CMK (cell line): ENCODE measurements around the gene NFIX.

Experiments
- DNase-seq: peaks from one replicate; pipeline ENCODE4 v3.0.0-alpha.2; 2010; ENCODE audit warnings: low read depth

NFIX gene

GRCh38 chr19:13076320-13076719 is 81.0 kb downstream of the NFIX start:
- no peak for DNase-seq

GRCh38 chr19:13076787-13077186 is 81.5 kb downstream of the NFIX start:
- no peak for DNase-seq

GRCh38 chr19:13077240-13077639 is 82.0 kb downstream of the NFIX start:
- no peak for DNase-seq

DNA sequence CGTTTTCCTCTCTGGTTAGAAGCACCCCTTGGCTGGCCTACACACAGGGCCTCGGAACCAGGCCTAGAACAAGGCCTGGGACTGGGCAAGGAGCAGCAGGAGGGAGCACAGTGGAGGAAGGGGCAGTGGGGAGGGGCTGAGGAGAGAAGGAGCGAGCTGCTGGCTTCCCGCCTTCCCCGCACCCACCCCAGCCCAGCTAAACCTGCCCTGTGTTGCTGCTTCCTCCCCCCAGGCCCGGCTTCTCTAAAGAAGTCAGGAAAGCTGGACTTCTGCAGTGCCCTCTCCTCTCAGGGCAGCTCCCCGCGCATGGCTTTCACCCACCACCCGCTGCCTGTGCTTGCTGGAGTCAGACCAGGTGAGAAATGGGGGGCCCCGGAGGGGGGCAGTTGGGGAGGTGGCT is 83.1 kb downstream of the NFIX start:
- DNase-seq: no peak

DNA sequence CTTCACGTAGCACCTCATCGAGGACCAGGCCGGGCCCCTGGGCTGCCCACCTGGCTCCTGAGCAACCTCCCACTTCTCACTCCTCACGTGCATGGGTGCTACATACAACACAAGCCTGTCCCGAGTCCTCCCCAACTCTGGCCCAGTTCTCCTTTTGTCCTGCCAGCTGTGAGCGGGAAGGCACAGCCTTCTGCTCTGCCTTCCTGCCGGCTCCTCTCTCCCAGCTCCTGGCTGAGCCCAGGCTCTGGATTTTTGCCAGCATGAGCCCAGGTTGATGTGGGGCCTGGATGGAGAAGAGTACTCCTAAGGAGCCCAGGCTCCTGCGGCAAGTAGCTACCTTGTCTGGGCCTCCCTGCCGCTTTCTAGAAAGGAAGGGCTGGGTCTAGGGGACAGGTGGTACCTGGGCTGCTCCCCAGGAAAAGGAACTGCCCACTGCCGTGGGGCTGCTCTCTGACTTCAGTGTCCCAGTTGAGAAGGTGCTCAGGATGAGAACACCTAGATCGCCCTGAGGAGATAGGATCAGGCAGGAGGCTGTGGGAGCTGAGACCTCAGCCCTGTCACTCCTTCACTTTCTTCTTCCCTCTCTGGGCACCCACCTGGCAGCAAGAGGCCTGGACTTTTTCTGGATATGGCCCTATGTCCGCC is 83.7 kb downstream of the NFIX start:
- no peak for DNase-seq

- DNase-seq: no peak
These were observed 84.3 kb downstream of the NFIX start for GRCh38 chr19:13079542-13079986.

- no peak for DNase-seq
These were observed 87.1 kb downstream of the NFIX start for GRCh38 chr19:13082192-13083007.

DNA sequence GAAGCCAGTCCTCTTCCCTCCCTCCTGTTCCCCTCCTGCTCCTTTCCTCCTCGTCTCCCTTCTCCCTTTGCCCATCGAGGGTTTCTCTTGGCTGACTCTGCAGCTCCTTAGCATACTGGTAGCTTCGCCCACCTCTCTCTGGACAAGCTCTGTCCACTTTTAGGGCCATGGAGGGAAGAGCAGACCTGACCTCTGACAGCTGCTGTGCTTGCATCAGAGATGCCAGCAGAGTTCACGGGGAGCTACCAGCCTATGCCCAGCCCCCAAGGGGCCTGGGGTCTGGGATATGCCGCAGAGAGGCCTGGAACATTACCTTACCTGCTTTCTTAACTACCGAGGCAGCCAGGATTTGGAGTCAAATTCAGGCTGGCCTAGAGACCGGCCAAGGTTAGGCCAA is 87.7 kb downstream of the NFIX start:
- DNase-seq: no peak

GRCh38 chr19:13083627-13084026 is 88.4 kb downstream of the NFIX start:
- DNase-seq: no peak

DNA sequence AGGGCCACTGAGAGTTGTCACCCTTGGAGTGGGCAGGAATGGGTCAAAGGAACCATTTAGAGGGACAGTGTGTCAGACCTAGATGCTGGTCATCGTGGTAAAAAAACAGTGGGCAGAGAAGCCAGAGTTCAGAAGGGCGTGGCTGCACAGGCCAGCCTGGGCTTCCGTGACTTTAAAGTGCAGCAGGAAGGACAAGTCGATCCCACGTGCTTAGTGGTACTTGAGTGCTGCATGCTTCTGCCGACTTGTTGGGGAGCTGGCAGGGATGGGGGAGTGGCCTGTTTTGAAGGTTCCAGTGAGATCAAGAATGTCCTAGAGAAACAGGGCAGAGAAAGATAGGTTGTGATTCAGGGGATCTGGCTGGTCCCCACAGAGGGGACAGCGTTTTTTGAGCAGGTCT is 90.4 kb downstream of the NFIX start:
- no peak for DNase-seq

DNA sequence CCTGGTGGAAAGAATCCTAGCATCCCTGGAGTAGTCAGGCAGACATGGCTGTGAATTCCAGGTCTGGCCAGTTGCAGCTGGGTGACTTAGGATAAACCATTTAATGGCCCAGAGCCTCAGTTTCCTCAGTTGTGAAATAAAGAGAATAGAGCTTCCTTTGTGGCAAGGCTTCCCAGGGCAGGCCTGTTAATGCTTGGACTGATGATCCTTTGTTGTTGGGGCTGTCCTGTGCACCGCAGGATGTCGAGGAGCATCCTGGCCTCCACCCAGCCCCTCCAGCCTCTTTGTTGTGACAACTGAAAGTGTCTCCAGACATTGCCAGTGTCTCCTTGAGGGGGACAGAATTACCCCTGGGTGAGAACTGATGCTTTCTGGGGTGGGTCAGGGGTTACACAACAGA is 91.1 kb downstream of the NFIX start:
- DNase-seq: no peak

DNA sequence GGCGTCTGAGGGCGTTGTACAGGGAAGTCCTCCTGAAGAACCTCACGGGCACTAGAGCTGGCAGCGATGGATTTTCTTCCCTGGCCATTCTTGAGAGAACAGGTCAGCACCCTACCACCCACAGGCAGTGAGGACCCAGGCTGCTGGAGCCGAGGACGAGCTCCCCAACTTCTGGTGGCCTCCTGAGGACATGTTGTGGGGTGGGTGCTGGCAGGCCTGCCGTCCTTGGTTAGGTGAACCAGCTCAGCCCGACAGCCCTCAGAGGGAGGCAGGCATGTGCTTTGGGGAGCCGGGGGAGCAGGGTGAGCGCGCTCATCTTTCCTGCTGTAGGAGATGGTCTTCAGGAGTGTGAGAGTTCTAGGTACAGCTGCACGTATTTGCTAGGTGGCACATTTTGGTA is 92.0 kb downstream of the NFIX start:
- no peak for DNase-seq

DNA sequence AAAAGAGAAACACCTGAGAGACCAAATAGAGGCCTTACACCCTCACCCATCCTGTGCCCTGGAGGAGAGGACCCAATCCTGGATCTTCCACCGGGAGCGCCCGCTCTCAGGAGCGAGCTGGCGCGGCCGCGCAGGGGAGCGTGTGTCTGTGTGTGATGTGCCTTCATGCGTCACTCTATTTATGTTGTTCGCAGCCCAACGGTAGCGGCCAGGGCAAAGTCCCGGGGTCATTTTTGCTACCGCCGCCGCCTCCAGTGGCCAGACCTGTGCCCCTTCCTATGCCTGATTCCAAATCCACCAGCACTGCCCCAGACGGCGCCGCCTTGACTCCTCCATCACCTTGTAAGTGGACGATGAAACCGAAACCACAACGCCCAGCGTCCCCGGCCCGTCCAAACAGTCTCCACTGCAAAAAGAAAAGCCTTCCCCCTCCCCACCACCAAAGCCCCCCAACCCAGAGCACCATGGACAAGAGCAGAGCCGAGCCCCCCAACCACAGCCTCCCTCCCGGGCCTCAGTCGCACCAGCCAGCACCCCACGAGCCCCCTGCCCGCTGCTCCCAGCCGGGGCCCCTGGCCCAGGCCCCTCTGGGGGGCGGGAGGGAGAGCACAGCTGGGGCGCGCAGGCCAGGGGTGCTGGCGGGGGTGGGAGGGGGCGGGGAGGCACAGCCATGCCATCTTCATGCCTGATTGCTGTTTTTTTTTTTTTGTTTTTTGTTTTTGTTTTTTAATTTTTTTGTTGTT is 92.7 kb downstream of the NFIX start:
- no peak for DNase-seq

GRCh38 chr19:13089139-13089856 is 94.0 kb downstream of the NFIX start:
- DNase-seq: no peak

DNA sequence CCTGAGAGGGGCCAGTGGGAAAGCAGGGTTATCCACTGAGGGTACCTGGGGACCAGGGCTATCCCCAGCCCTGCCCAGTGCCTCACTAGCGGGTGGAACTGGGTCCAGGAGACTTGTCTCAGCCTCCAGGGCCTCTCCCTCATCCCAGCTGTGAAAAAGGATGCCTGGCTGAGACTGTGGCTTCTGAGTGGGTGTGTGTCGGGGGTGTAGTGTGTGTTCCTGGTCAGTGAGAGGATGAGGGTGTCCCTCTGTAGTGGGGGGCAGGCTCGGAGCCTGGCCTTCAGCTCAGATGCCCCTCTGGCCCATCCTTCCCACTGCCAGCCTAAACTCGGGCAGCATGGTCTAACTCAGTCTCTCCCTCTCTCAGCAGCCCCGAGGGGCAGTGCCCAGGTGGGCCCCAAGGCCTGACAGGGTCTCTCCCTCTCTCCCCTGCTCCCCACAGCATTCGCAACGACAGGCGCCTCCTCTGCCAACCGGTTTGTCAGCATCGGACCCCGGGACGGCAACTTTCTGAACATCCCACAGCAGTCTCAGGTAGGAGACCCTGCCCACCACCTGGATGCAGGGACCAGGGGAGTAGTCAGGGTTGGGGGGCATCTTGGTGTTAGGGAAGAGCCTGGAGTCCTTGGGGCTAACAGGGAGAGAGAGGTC is 94.7 kb downstream of the NFIX start:
- DNase-seq: no peak

DNA sequence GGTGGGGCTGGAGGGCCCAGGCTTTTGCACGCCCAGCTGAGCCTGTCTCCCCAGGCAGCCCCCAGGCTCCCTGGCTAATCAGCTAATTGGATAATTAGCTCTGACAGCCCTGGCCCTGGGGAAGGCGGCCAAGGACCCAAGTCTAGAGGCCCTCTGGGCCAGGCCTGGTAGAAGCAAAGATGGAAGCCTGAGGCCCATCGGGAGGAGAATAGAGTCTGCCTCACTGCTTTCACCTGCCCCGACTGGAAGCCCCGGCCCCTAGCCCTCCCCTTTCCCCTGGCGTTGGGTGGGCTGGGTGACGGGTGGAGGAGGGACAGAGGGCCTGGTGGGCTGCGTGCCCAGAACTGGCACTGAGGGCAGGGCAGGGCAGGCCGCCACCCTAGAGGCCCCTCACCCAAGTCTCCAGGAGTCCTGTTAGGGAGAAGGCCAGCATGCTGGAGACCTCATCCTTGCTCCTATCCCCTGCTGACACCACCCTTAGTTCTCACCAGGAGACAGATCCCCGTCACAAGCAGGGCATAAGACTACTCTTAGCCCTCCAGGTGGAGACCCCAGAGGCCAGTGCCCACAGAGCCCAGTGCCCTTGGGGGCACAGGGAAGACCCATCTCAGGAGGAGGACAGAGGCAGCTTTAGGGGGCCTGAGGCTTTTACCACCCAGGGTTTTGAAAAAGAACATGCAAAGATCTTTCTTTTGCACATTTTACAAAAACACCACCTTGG is 95.4 kb downstream of the NFIX start:
- DNase-seq: no peak

DNA sequence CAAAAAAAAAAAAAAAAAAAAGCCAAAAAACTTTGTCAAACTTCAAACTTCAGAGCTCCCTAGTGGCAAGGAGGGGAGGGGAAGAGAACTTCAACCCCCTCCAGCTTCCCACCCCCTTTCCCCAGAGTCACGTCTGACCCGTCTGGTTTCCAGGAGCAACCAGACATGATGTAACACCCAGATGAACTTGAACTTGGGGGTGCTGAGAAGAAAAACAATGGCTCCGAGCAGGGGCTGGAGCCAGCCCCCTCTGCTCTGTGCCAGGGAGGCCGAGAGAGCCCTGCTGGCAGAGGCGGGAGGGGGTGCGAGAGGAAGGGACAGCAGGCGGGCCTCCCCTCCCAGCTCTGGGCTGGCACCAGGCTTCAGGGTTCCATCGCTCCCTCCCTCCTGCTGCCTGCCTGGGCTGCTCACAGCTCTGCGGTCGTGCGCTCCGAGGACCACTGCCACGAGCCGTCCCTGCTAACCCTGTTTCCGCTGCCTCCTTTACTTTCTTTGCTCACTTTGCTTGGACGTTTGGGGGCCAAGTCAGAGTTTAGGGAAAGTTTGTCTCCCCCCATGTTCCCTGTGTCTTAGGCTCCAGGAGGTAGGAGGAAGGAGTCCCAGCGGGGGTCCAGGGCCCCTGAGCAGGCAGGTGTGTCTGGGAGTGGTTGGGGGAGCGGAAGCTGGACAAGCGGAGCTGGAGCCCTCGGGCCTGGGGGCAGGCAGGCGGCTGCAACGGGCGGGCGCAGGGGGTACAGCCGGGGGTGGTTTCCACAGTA is 96.3 kb downstream of the NFIX start:
- no peak for DNase-seq

- no peak for DNase-seq
These were observed 96.9 kb downstream of the NFIX start for GRCh38 chr19:13092158-13092543.

DNA sequence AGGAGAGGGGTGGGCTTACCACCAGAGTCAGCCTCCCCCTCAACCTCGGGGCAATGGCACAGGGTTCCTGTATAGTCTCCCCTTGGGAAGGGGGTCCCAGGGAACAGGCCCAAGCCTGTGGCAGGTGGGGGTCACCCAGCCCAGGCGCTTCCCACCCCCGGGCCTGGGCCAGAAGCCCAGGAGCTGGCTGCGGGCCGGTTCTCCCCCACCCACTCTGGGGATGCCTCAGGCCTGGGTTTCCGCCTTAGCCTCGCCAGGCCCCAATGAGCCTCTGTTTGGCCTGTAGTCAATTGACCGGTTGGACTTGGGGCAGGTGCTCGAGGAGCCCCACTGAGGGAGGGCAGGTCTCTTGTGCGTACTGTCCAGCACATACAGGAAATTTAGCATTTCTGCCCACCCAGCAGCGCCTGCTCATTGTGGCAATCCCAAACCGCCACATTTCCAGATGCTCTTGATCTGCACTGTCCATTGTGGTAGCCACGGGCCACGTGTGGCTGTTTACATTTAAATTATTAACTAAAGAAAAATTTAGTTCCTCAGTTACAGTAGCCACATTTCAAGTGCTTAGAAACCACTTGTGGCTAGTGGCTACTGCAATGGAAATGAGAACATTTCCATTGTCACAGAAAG is 97.4 kb downstream of the NFIX start:
- no peak for DNase-seq
